K562 (cell line): ENCODE data around the gene SNX27. TPM values are rescaled to one million over a fixed set of nuclear protein-coding genes. Genes with fewer than 3 reads are reported as not detected.

Source experiments
- ATAC-seq: fragments of 200-7000 bp; cut with Tn5 transposase; 3 replicates; pipeline ENCODE4 v1.9.1; 2020; ENCODE audit warnings: moderate library complexity
- BruUV-seq: library from RNA; stranded (reverse); fragments of 400-500 nt; replicated peaks from 2 replicates; lab custom pipeline; 2021; lab: Mats Ljungman, UMichigan
- CTCF ChIA-PET: fragments of 300-600 bp; formaldehyde crosslinking; extraction: SDS; loops from one replicate; lab custom pipeline; 2021; ENCODE audit warnings: low intra/inter-chr PET ratio; lab: Yijun Ruan, JAX
- POLR2A ChIA-PET: fragments of 300-600, 350-650 bp; sonication (Branson Sonifier 250); formaldehyde crosslinking; extraction: SDS; loops from one replicate; lab custom pipeline; 2021; ENCODE audit warnings: antibody characterized with exemption, inconsistent platforms; lab: Yijun Ruan, JAX
- DNase-seq, 4 experiments: peaks; one replicate each; pipeline versions ENCODE4 v3.0.0 to v3.0.0-alpha.2; 2011 to 2018; ENCODE audit warnings: low spot score in 3 of 4, mixed read lengths in 3 of 4; ENCODE audit errors: extremely low read depth in 1 of 4
- FAIRE-seq: peaks from 2 replicates; lab custom pipeline; 2011; peaks lifted over from hg19 to GRCh38; lab: Jason Lieb, UNC
- H2AFZ ChIP-seq: 2 replicates; pipeline ENCODE4 v1.6.0; 2011; ENCODE audit warnings: low read depth, low read length, control low read depth, inconsistent platforms
- H3K27ac ChIP-seq: fragments of 200-600 bp; 3 replicates; pipeline ENCODE4 v1.8.0; 2011; ENCODE audit warnings: low read depth, mild to moderate bottlenecking, control low read depth, inconsistent platforms, low read length, moderate library complexity, mixed read lengths; ENCODE audit errors: extremely low read depth
- H3K27me3 ChIP-seq, 2 experiments: fragments of 300-600 bp in 1 of 2; 2 replicates in 1 of 2; 3 replicates in 1 of 2; pipeline versions ENCODE4 v1.6.0 to v1.8.0; 2011; ENCODE audit warnings: inconsistent platforms in 2 of 2, low read length in 2 of 2, mild to moderate bottlenecking in 1 of 2, mixed read lengths in 1 of 2, moderate library complexity in 1 of 2; ENCODE audit not compliant: control insufficient read depth in 2 of 2, insufficient read depth in 2 of 2
- H3K36me3 ChIP-seq: fragments of 300-600 bp; 3 replicates; pipeline ENCODE4 v1.8.0; 2011; ENCODE audit warnings: mild to moderate bottlenecking, low read length, inconsistent platforms; ENCODE audit not compliant: control insufficient read depth, insufficient read depth
- H3K4me1 ChIP-seq, 2 experiments: fragments of 200-600 bp in 1 of 2; replicated peaks in 1 of 2; 2 replicates in 1 of 2; 3 replicates in 1 of 2; pipeline versions ENCODE4 v1.5.1 to v1.8.0; 2011; ENCODE audit warnings: inconsistent platforms in 2 of 2, low read length in 2 of 2, mild to moderate bottlenecking in 1 of 2, mixed read lengths in 1 of 2, moderate library complexity in 1 of 2; ENCODE audit not compliant: control insufficient read depth in 2 of 2, insufficient read depth in 2 of 2
- H3K4me2 ChIP-seq: 2 replicates; pipeline ENCODE4 v1.6.1; 2011; ENCODE audit warnings: low read length, control low read depth, inconsistent platforms, mixed read lengths; ENCODE audit not compliant: insufficient read depth
- H3K4me3 ChIP-seq: fragments of 200-600 bp; sonication (generic), shearing (Covaris generic); 2 replicates; pipeline ENCODE4 v1.5.1; 2016; ENCODE audit warnings: control low read depth, inconsistent platforms
- H3K79me2 ChIP-seq: fragments of 200-600 bp; 3 replicates; pipeline ENCODE4 v1.8.0; 2011; ENCODE audit warnings: low read length, inconsistent platforms; ENCODE audit not compliant: control insufficient read depth, insufficient read depth
- H3K9ac ChIP-seq, 2 experiments: 2 replicates each; pipeline versions ENCODE4 v1.6.0 to v1.6.1; 2011; ENCODE audit warnings: low read depth in 2 of 2, low read length in 2 of 2, control low read depth in 1 of 2, inconsistent platforms in 1 of 2, mild to moderate bottlenecking in 1 of 2, mixed read lengths in 1 of 2; ENCODE audit not compliant: insufficient read depth in 1 of 2
- H3K9me1 ChIP-seq: one replicate; pipeline ENCODE4 v1.6.0; 2011; ENCODE audit warnings: inconsistent platforms, mild to moderate bottlenecking, low read length, moderate library complexity; ENCODE audit not compliant: control insufficient read depth, insufficient read depth
- H3K9me3 ChIP-seq: replicated peaks from 2 replicates; pipeline ENCODE4 v1.5.1; 2011; ENCODE audit warnings: low read depth, low read length, inconsistent platforms; ENCODE audit not compliant: control insufficient read depth, insufficient read depth
- H4K20me1 ChIP-seq: replicated peaks from 2 replicates; pipeline ENCODE4 v1.6.1; 2011; ENCODE audit warnings: low read length, inconsistent platforms, mixed read lengths; ENCODE audit not compliant: control insufficient read depth, insufficient read depth
- ADNP ChIP-seq: fragments of 200-800 bp; sonication (Bioruptor generic); IDR thresholded peaks from 2 replicates; pipeline ENCODE4 v1.6.1; 2016; ENCODE audit warnings: missing genetic modification characterization, missing compliant biosample characterization
- CEBPB ChIP-seq: fragments of 450-650 bp; IDR thresholded peaks from 2 replicates; pipeline ENCODE4 v1.6.1; 2016; ENCODE audit warnings: missing genetic modification characterization, missing compliant biosample characterization
- CHD4 ChIP-seq: fragments of 200-600 bp; sonication (generic); IDR thresholded peaks from 3 replicates; pipeline ENCODE4 v1.6.1; 2012; ENCODE audit warnings: low read depth, mild to moderate bottlenecking, mixed read lengths, low read length, inconsistent platforms; ENCODE audit not compliant: insufficient read depth, insufficient replicate concordance, poor library complexity, severe bottlenecking
- SPI1 ChIP-seq: IDR thresholded peaks from 2 replicates; pipeline ENCODE4 v1.6.1; 2011; ENCODE audit warnings: low read depth, low read length, control low read depth, borderline replicate concordance
- VEZF1 ChIP-seq: fragments of 200-800 bp; sonication (Bioruptor generic); IDR thresholded peaks from 2 replicates; pipeline ENCODE4 v1.6.1; 2017; ENCODE audit warnings: missing genetic modification characterization, missing compliant biosample characterization
- ZBTB2 ChIP-seq: fragments of 450-650 bp; IDR thresholded peaks from 2 replicates; pipeline ENCODE4 v1.6.1; 2016; ENCODE audit warnings: antibody characterized with exemption
- WGBS: fragments of 100-300 bp; shearing (Covaris generic); methylation state at CpG from one replicate; pipeline ENCODE4 v1.1.6; 2016; ENCODE audit warnings: low coverage, mixed read lengths; ENCODE audit not compliant: insufficient coverage; ENCODE audit errors: missing lambda C conversion rate; 5-methylcytosine and 5-hydroxymethylcytosine counted together
- in situ Hi-C: fragments of 300-500 bp; cut with MboI; formaldehyde crosslinking; loops from 4 replicates; pipeline ENCODE4 v1.15.0; 2018; ENCODE audit warnings: inconsistent platforms, mixed read lengths
- intact Hi-C: fragments of 100-400 bp; cut with micrococcal nuclease; formaldehyde crosslinking; loops from 2 replicates; pipeline ENCODE4 v1.14.2; 2022
- polyA plus RNA-seq, 8 experiments: library from polyadenylated mRNA; depleted of rRNA in 4 of 8; stranded (reverse) in 5 of 8; unstranded in 3 of 8; fragments of >200 nt; fragmentation: Nextera tagmentation in 2 of 8; fragmentation: Illumina TruSeq in 1 of 8; extraction: Ambion mirVana in 2 of 8; extraction: Trizol in 1 of 8; gene quantifications; 2 replicates each; pipeline versions ENCODE4 v1.2.1 to v1.2.3, GENCODE V29; 2011 to 2014; ENCODE audit warnings: inconsistent platforms in 1 of 8, missing spikeins in 1 of 8
- total RNA-seq, 7 experiments: library from RNA; depleted of rRNA in 6 of 7; stranded (reverse); fragments of >200 nt in 6 of 7; fragmentation: Illumina TruSeq in 2 of 7; extraction: Trizol in 2 of 7; gene quantifications; 2 replicates each; pipeline versions ENCODE4 v1.2.1 to v1.2.3, GENCODE V29; 2011 to 2021; ENCODE audit warnings: low replicate concordance in 1 of 7
- TF ChIP-seq, protein P1 (sequence below): sonication (generic); formaldehyde crosslinking; IDR thresholded peaks from 2 replicates; pipeline ENCODE4 v1.8.1; 2022; ENCODE audit warnings: missing genetic modification reagents
- TF ChIP-seq, protein P2 (sequence below): IDR thresholded peaks from 3 replicates; pipeline ENCODE4 v1.6.1; 2011; ENCODE audit warnings: borderline replicate concordance, mild to moderate bottlenecking; ENCODE audit not compliant: insufficient read length, insufficient read depth

SNX27 gene
- total and polyA plus RNA-seq, 9 of the 15 experiments (the other 6 are each of a cell fraction or from before 2014, with no cell fraction given) = 4.5 to 18.7 (median 10.1) TPM

- DNase-seq (no peak), ATAC-seq (no peak), FAIRE-seq (no peak)
- H2AFZ ChIP-seq = no peak overlapping the region
- no peaks in the 10 kb centered on the region for H3K4me1 ChIP-seq
- no peaks in the 10 kb centered on the region for H4K20me1 ChIP-seq
- no peak overlapping the region for H3K4me3 ChIP-seq
- intact Hi-C loops (no loop called here), in situ Hi-C loops (no loop called here)
- no peak overlapping the region for H3K9ac ChIP-seq
- H3K79me2 ChIP-seq = peaks cover 8% of the 10 kb centered on the region; the same call in 2 of the 3 replicates
- no peaks in the 10 kb centered on the region for H3K9me3 ChIP-seq
- no peaks in the 10 kb centered on the region for H3K9me1 ChIP-seq
- ChIA-PET POLR2A (interaction anchor here (0.6 to 1.9 kb wide), 9 partner anchors 8 to 1256 kb away, joined by 3 to 10 read pairs (median 4); partner anchors contain the start of gene RPRD2), CTCF (no interaction called here)
- no peak overlapping the region for H3K27ac ChIP-seq
- H3K27me3 ChIP-seq = no peaks in the 10 kb centered on the region
- H3K4me2 ChIP-seq = no peak overlapping the region
- TF ChIP-seq ADNP (tag) = no peak
- TF ChIP-seq CEBPB (tag) = peak; percentile 27; the same call in 1 of the 2 replicates
- no peaks in the 10 kb centered on the region; the same call in 2 of the 3 replicates for H3K36me3 ChIP-seq
- WGBS = 55% methylated on average over 2 of the region's 2 CpGs
- no TSS peak for BruUV-seq
These were observed 8.4 kb downstream of the SNX27 start for GRCh38 chr1:151620286-151620685.

GRCh38 chr1:151621351-151621750, 9.5 kb downstream of the SNX27 start:
- no peaks in the 10 kb centered on the region for H3K4me1 ChIP-seq
- H3K9ac ChIP-seq = no peak overlapping the region
- H3K79me2 ChIP-seq = peaks cover 8% of the 10 kb centered on the region; the same call in 2 of the 3 replicates
- DNase-seq (no peak), ATAC-seq (no peak), FAIRE-seq (no peak)
- H3K27ac ChIP-seq = no peak overlapping the region
- H2AFZ ChIP-seq = no peak overlapping the region
- in situ Hi-C loops (no loop called here), intact Hi-C loops (no loop called here)
- POLR2A ChIA-PET = interaction anchor here (1.0 kb wide), 1 partner anchor 9 kb away, joined by 4 read pairs; no protein-coding TSS in a partner anchor
- no TSS peak for BruUV-seq
- no peaks in the 10 kb centered on the region for H4K20me1 ChIP-seq
- H3K27me3 ChIP-seq = no peaks in the 10 kb centered on the region
- no peak overlapping the region for H3K4me3 ChIP-seq
- no peaks in the 10 kb centered on the region for H3K9me3 ChIP-seq
- WGBS = 56% methylated on average over 2 of the region's 2 CpGs
- CTCF ChIA-PET = no interaction called here
- no peak overlapping the region for H3K4me2 ChIP-seq
- H3K9me1 ChIP-seq = no peaks in the 10 kb centered on the region
- H3K36me3 ChIP-seq = no peaks in the 10 kb centered on the region; the same call in 2 of the 3 replicates
- TF ChIP-seq CHD4 (no peak), SPI1 (no peak), VEZF1 (CRISPR knock-in tag) (no peak), ZBTB2 (no peak)
- TF ChIP-seq, protein P1, sequence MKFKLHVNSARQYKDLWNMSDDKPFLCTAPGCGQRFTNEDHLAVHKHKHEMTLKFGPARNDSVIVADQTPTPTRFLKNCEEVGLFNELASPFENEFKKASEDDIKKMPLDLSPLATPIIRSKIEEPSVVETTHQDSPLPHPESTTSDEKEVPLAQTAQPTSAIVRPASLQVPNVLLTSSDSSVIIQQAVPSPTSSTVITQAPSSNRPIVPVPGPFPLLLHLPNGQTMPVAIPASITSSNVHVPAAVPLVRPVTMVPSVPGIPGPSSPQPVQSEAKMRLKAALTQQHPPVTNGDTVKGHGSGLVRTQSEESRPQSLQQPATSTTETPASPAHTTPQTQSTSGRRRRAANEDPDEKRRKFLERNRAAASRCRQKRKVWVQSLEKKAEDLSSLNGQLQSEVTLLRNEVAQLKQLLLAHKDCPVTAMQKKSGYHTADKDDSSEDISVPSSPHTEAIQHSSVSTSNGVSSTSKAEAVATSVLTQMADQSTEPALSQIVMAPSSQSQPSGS (CRISPR knock-in tag) = no peak
- TF ChIP-seq, protein P2, sequence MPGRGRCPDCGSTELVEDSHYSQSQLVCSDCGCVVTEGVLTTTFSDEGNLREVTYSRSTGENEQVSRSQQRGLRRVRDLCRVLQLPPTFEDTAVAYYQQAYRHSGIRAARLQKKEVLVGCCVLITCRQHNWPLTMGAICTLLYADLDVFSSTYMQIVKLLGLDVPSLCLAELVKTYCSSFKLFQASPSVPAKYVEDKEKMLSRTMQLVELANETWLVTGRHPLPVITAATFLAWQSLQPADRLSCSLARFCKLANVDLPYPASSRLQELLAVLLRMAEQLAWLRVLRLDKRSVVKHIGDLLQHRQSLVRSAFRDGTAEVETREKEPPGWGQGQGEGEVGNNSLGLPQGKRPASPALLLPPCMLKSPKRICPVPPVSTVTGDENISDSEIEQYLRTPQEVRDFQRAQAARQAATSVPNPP = no peak
